ENCODE results near the gene HNRNPF. TPM values are rescaled to one million over a fixed set of nuclear protein-coding genes. Genes with fewer than 3 reads are reported as not detected.

The HNRNPF gene
- polyA plus RNA-seq, 2 of the 4 experiments (the other 2 are of a cell fraction), result 228 to 271 TPM

DNA sequence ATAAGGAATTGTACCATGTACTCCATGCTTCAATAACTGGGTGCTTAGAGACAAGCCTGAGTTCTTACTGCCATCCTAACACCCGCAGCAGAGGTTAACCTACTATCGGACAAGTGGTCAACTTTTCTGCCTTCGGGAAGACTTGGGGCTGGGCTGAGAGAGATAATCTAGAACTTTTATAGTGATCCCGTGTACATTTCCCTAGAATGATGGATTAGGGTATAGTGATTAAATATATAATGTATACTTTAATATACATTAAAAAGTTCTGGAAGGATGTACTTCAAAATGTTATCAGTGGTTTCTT lies 12.2 kb upstream of the HNRNPF start:
- 63% methylated on average over 4 of the region's 4 CpGs for WGBS (ENCODE audit: missing lambda C conversion rate)
- Histone ChIP-seq H3K4me2 (peak overlapping the region; percentile 71), H3K4me3 (peak overlapping the region; percentile 45), H3K27ac (peak overlapping the region; percentile 91 to 94), H3K4me1 (peaks cover 14% of the 10 kb centered on the region), H3K9me3 (no peaks in the 10 kb centered on the region)
- POLR2A ChIA-PET, result interaction anchor here (0.6 to 3.4 kb wide), 7 partner anchors 10 to 881 kb away, joined by 3 to 28 read pairs (median 3); partner anchors contain the start of gene HNRNPF
- ATAC-seq, result no peak
- no peak for TF ChIP-seq JUN (IDR thresholded peaks at IDR 0.05)
- no peak for TF ChIP-seq TFCP2L1 (CRISPR knock-in tag; IDR thresholded peaks at IDR 0.05)
- no peak for TF ChIP-seq HDAC2 (IDR thresholded peaks at IDR 0.05)
- no peak for TF ChIP-seq CHD2 (IDR thresholded peaks at IDR 0.05; ENCODE audit: low read length, partially characterized antibody)
- no peak for TF ChIP-seq SREBF2 (IDR thresholded peaks at IDR 0.05)
- TF ChIP-seq ZNF302 (CRISPR knock-in tag; IDR thresholded peaks at IDR 0.05), result no peak
- TF ChIP-seq FOSL2 (IDR thresholded peaks at IDR 0.05), result no peak
- no peak for TF ChIP-seq FOSL2 (CRISPR knock-in tag; IDR thresholded peaks at IDR 0.05)
- no peak for TF ChIP-seq RFX5 (IDR thresholded peaks at IDR 0.05)
- TF ChIP-seq CHD4 (IDR thresholded peaks at IDR 0.05; ENCODE audit: borderline replicate concordance), result no peak
- TF ChIP-seq EHMT2 (IDR thresholded peaks at IDR 0.05; ENCODE audit: low read depth), result no peak
- no peak for TF ChIP-seq SMC3 (IDR thresholded peaks at IDR 0.05)
- TF ChIP-seq RARB (CRISPR knock-in tag; IDR thresholded peaks at IDR 0.05), result no peak
- no peak for TF ChIP-seq ZC3H11A (IDR thresholded peaks at IDR 0.05)
- TF ChIP-seq, protein P1, sequence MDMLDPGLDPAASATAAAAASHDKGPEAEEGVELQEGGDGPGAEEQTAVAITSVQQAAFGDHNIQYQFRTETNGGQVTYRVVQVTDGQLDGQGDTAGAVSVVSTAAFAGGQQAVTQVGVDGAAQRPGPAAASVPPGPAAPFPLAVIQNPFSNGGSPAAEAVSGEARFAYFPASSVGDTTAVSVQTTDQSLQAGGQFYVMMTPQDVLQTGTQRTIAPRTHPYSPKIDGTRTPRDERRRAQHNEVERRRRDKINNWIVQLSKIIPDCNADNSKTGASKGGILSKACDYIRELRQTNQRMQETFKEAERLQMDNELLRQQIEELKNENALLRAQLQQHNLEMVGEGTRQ (IDR thresholded peaks at IDR 0.05), result no peak
- no peak for TF ChIP-seq BHLHE40 (IDR thresholded peaks at IDR 0.05; ENCODE audit: low read depth, low read length)
- no peak for TF ChIP-seq RNF2 (IDR thresholded peaks at IDR 0.05; ENCODE audit: borderline replicate concordance, low read depth)
- TF ChIP-seq, protein P2, sequence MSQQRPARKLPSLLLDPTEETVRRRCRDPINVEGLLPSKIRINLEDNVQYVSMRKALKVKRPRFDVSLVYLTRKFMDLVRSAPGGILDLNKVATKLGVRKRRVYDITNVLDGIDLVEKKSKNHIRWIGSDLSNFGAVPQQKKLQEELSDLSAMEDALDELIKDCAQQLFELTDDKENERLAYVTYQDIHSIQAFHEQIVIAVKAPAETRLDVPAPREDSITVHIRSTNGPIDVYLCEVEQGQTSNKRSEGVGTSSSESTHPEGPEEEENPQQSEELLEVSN (IDR thresholded peaks at IDR 0.05; ENCODE audit: borderline replicate concordance, low read depth), result no peak
- no peak for TF ChIP-seq FOXS1 (CRISPR knock-in tag; IDR thresholded peaks at IDR 0.05)
- no peak for TF ChIP-seq KDM5A (IDR thresholded peaks at IDR 0.05)
- no peak for TF ChIP-seq POLR2A (IDR thresholded peaks at IDR 0.05; ENCODE audit: low read length)
- DNase-seq (ENCODE audit: low read depth in 1 of 2, low spot score in 1 of 2), result no peak
- CTCF ChIA-PET, result interaction anchor here (1.4 to 1.5 kb wide), 2 partner anchors 14 to 16 kb away, joined by 4 to 5 read pairs; partner anchors contain the start of gene ZNF487
- no peak for FAIRE-seq

DNA sequence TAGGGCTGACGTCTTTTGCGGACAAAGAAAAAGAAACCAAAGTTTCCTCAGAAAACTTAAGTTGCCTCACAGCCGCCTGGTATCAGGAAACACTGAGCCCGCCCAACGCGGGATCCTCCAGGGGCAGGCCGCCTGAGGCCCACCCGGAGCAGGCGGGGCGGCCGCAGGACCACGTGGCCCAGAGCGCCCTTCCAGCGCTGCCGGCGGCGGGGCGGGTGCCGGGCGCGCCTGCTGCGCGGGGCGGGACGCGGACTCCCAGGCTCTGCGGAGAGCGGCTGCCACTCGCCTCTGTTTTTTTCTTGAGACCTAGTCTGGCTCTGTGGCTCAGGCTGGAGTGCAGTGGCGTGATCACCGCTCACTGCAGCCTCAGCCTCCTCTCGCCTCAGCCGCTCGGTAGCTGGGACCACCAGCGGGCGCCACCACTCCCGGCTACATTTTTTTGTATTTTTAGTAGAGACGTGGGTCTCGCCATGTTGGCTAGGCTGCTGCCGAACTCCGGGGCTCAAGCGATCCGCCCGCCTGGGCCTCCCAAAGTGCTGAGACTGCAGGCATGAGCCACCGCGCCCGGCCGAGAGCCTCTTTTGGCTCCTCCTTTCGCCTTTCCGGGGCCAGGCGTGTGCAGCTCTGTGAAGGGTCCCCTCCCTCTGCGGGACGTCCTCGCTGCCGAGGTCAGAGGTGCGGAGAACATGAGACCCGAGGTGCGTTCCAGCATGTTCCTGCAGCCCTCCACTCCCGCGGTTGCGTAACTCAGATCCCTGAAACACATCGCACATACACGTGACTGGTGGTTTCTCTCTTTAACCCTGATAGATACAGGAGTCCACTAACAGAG lies 11.6 kb upstream of the HNRNPF start:
- Histone ChIP-seq H3K9me3 (no peaks in the 10 kb centered on the region), H3K27ac (peak overlapping the region; percentile 91 to 94), H3K4me3 (peak overlapping the region; percentile 45), H3K4me1 (peaks cover 14% of the 10 kb centered on the region), H3K4me2 (peak overlapping the region; percentile 71)
- CTCF ChIA-PET, result interaction anchor here (0.6 to 1.9 kb wide), 6 partner anchors 12 to 1530 kb away, joined by 3 to 5 read pairs (median 4); partner anchors contain the start of gene ZNF487
- FAIRE-seq, result no peak
- WGBS (ENCODE audit: missing lambda C conversion rate), result 5% methylated on average over 37 of the region's 63 CpGs
- ATAC-seq, result peak; percentile 94 to 95
- POLR2A ChIA-PET, result interaction anchor here (0.6 to 3.4 kb wide), 7 partner anchors 8 to 880 kb away, joined by 3 to 28 read pairs (median 3); partner anchors contain the start of gene HNRNPF
- peak; percentile 49 to 82 for DNase-seq (ENCODE audit: low read depth in 1 of 2, low spot score in 1 of 2)
- TF ChIP-seq FOXS1 (CRISPR knock-in tag; IDR thresholded peaks at IDR 0.05) (no peak), TP53 (CRISPR knock-in tag; IDR thresholded peaks at IDR 0.05) (no peak; the same call in 1 of the 2 replicates), RNF2 (IDR thresholded peaks at IDR 0.05; ENCODE audit: borderline replicate concordance, low read depth) (no peak), HOXA7 (CRISPR knock-in tag; IDR thresholded peaks at IDR 0.05) (no peak), HDAC2 (IDR thresholded peaks at IDR 0.05) (no peak), BHLHE40 (IDR thresholded peaks at IDR 0.05; ENCODE audit: low read depth, low read length) (no peak), RAD21 (conservative IDR thresholded peaks at IDR 0.05 in 1 of 2, IDR thresholded peaks at IDR 0.05 in 1 of 2) (peak in 1 of 2 experiments; percentile 19; a peak in 1 of 5 replicates), JUN (IDR thresholded peaks at IDR 0.05) (peak in 1 of 2 experiments; percentile 71; a peak in 3 of 5 replicates), EHMT2 (IDR thresholded peaks at IDR 0.05; ENCODE audit: low read depth) (no peak), MYC (IDR thresholded peaks at IDR 0.05; ENCODE audit: borderline replicate concordance, low read length) (peak; percentile 79), CHD4 (IDR thresholded peaks at IDR 0.05; ENCODE audit: borderline replicate concordance) (no peak), ESRRA (IDR thresholded peaks at IDR 0.05; ENCODE audit: borderline replicate concordance, low read length) (no peak)
- TF ChIP-seq, protein P3, sequence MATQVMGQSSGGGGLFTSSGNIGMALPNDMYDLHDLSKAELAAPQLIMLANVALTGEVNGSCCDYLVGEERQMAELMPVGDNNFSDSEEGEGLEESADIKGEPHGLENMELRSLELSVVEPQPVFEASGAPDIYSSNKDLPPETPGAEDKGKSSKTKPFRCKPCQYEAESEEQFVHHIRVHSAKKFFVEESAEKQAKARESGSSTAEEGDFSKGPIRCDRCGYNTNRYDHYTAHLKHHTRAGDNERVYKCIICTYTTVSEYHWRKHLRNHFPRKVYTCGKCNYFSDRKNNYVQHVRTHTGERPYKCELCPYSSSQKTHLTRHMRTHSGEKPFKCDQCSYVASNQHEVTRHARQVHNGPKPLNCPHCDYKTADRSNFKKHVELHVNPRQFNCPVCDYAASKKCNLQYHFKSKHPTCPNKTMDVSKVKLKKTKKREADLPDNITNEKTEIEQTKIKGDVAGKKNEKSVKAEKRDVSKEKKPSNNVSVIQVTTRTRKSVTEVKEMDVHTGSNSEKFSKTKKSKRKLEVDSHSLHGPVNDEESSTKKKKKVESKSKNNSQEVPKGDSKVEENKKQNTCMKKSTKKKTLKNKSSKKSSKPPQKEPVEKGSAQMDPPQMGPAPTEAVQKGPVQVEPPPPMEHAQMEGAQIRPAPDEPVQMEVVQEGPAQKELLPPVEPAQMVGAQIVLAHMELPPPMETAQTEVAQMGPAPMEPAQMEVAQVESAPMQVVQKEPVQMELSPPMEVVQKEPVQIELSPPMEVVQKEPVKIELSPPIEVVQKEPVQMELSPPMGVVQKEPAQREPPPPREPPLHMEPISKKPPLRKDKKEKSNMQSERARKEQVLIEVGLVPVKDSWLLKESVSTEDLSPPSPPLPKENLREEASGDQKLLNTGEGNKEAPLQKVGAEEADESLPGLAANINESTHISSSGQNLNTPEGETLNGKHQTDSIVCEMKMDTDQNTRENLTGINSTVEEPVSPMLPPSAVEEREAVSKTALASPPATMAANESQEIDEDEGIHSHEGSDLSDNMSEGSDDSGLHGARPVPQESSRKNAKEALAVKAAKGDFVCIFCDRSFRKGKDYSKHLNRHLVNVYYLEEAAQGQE (IDR thresholded peaks at IDR 0.05), result no peak
- TF ChIP-seq, protein P4, sequence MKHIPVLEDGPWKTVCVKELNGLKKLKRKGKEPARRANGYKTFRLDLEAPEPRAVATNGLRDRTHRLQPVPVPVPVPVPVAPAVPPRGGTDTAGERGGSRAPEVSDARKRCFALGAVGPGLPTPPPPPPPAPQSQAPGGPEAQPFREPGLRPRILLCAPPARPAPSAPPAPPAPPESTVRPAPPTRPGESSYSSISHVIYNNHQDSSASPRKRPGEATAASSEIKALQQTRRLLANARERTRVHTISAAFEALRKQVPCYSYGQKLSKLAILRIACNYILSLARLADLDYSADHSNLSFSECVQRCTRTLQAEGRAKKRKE (CRISPR knock-in tag; IDR thresholded peaks at IDR 0.05; ENCODE audit: low read depth), result peak; percentile 29
- TF ChIP-seq, protein P2 (IDR thresholded peaks at IDR 0.05; ENCODE audit: borderline replicate concordance, low read depth), result peak; percentile 93
- TF ChIP-seq, protein P5, sequence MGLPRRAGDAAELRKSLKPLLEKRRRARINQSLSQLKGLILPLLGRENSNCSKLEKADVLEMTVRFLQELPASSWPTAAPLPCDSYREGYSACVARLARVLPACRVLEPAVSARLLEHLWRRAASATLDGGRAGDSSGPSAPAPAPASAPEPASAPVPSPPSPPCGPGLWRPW (IDR thresholded peaks at IDR 0.05), result no peak

Data from A549 (cell line).